Nucleus accumbens (tissue), 56 donors: ENCODE data around the gene LRP1.
A peak's percentile ranks its signal among the peaks of the same experiment; 100 is the strongest.

Experiments
- DNase-seq, 56 donors: peaks; one replicate each; lab custom pipeline; 2025; lab: John Stamatoyannopoulos, UW

The LRP1 gene

DNA sequence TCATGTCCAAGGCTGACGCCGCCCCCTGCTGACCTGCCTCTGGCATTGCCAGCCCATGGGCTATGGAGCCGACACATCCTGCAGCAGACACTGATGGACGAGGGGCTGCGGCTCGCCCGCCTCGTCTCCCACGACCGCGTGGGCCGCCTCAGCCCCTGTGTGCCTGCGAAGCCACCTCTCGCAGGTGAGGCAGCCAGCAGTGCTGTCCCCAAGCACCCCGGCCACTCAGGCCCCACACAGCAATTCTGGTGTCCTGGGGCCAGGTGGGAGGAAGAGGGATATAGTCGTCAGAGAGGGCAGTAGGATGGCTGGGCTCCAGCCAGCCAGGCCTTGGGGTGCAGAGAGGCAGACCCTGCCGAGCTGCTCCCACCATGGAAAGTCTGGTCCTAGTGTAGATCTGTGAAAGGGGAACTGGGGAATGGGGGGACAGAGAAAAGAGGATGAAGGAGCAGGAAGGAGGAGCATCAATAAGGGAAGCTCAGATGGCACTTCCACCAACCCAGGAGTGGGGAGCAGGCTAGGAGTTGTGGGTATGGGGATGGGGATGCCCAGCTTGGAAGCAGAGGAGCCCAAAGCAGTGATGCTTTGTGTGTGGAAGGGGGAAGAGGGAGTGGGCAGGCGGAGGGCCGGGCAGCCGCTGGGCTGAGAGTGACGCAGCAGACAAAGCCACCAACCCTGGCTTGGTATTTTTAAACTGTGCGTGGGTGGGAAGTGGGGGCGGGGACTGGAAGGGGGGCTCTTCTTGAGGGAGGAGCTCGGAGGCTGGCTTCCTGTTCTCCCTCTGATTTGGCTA lies 34.7 kb upstream of the LRP1 start:
- peak in 29 of 56 donors; percentile 9 to 73 (median 33) for DNase-seq

DNA sequence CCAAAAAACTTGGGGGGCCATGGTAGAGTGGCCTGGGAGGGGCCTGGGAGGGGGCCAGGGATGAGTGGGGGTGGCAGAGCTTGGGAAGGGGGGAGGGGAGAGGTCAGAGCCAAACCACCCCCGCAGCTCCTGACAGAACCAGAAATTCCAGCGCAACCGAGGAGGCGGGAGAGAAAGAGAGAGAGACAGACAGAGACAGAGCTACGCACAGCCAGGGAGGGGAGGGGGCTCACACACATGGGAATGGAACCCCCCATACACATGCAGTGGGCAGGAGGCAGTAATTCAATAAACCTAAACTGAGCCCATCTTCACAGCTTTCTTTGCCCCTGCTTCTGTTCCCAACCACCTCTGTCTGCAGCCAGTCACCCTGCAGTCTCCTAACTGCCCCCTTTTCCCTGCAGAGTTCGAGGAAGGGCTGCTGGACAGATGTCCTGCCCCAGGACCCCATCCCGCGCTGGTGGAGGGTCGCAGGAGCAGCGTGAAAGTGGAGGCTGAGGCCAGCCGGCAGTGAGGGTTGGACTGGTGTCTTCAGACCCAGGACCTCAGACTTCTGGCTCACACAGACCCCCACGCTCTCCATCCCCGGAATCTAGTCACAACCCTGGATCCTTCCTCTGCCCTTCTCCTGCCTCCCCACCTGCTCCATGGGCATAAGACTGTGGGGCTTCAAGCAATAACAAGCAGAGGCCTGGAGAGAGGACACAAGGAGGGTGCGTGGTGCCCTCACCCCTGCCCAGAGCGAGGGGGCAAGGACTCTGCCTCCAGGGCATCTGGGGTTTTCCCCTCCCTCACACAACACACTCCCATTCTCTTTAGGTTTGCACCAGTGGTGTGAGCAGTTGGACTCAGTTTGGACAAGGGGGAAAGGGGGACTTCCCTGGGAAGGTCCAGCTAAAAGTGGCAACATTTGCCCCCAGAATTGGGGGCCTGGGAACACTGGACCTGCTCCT lies 33.8 kb upstream of the LRP1 start:
- DNase-seq = peak in 7 of 56 donors; percentile 41 to 64 (median 48)

DNA sequence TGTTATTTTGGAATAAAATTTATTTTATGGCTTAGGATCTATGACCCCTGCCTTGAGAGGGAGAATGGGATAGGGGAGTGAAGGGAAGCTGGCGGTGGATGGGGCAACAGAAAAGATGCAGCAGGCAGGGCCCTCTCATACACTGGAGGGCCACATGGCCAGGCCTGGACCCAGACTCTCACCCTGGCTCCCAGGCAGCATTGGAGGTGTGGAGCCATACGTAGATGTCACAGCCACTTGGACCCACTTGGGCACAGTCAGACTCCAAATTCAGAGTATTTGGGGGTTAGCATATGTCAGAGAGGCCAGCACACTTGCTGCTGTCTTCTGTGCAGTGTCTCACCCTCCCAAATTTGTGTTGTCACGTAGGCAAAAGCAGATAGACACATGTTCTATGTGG lies 32.8 kb upstream of the LRP1 start:
- no peak for DNase-seq

DNA sequence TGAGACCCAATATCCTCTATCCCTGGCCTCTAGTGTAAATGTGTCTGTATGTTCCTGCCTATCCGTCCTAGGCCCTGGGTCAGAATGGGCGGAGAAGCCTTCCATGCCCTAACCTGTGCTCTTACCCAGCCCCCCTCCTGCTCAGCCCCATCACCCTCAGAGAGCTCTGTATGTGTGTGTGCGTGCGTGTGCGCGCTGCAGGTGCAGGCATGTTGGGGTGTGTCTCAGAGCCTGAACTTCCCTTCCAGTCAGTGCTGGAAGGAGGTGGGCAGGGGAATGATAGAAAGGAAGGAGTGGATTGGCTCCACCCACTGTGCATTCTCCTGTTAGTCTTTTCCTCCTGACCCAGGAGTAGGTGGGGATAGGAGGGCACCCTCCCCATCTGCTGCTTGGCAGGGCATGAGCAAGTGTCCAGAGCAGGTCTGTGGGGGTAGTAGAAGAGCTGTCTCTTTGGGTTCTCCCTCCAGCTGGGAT lies 32.1 kb upstream of the LRP1 start:
- DNase-seq = peak in 27 of 56 donors; percentile 12 to 77 (median 44)

DNA sequence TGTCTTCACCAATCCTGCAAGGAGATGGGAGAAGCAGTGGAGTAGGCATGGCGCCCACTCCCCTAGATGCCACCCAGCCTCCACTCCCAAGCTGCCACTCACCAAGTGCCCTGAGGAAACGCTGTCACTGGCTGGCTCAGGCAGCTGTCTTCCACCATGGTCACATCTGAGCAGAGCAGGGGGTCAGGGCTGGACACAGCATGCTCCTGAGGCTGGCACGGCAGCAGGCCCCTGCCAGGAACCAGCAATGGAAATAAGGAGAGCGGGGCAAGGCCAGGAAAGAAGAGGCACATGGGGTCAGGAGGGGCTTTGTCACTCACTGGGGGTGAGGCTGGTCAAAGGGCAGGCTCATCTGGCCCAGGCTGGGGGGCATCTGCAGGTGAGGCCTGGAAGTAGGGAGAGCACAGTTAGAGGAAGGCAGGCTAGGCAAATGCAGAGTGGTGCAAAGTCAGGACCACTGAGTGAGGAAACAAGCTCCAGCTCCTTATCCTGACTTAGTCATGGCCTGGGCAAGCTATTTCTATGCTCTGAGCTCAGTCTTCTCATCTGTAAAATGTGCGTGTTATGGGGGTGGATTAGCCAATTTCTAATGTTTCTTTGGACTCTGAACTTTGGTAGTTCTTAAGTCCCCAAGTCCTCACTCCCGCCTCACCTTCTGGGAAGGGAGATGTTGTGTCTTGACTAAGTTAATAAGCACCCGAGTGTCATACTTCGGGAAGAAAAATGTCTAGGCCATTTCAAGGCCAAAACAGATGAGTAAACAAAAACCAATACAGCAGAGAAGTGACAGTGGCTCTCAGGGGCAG lies 31.3 kb upstream of the LRP1 start:
- DNase-seq = no peak

DNA sequence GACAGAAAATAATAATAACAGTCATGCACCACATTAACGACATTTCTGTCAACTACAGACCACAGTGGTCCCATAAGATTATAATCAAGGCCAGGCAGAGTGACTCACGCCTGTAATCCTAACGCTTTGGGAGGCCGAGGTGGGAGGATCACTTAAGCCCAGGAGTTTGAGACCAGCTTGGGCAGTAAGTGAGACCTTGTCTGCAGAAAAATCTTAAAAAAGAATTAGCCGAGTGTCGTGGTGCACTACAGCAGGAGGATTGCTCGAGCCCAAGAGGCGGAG lies 30.8 kb upstream of the LRP1 start:
- DNase-seq = no peak

DNA sequence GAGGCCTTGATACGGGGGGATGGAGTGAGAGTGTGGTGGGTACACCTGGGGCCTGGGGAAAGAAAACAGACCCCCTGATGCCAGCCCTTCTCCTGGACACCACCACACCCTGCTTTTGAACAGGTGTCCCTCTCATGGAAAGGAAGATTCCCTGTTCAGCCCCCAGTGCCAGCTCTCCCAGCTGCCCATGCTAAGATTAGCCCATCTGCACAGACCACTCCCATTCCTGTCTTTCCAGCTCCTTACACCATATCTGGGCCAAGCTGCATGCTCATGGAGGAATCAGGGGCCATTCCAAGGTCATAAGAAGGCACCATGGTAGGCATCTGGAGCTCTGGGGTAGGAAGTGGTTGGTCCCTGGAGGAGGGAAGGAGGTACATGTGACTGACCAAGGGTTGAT lies 29.7 kb upstream of the LRP1 start:
- DNase-seq = no peak

DNA sequence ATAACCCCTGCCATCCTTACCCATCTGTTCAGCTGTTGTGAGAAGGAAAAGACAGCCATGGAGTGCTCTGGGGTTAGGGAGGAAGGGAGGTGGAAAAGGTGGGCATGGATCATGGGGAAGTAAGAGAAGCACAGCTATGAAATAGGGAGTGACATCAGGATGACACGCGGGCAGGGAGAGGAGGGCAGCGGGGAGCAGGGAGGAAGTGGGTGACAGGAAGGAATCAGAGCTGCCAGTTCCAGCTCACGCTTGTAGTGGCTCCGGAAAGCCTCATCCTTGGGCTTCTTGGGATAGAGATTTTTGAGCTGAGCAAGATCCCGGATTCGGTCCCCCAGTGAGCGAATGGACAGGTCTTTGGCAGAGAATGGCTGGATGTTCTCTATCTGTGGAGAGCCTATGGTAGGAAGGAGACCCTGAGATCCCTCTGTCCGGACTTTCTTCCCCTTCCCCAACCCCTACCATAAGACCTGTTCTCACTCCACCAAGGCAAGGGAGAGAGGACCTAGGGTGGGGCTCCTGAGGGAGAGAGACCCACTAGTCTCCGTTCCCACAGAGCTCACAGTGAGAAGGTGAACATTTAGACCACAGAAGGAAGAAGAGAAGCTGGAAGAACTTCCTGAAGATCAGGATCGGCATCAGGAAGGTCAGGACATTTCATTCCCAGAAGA lies 29.1 kb upstream of the LRP1 start:
- no peak for DNase-seq

DNA sequence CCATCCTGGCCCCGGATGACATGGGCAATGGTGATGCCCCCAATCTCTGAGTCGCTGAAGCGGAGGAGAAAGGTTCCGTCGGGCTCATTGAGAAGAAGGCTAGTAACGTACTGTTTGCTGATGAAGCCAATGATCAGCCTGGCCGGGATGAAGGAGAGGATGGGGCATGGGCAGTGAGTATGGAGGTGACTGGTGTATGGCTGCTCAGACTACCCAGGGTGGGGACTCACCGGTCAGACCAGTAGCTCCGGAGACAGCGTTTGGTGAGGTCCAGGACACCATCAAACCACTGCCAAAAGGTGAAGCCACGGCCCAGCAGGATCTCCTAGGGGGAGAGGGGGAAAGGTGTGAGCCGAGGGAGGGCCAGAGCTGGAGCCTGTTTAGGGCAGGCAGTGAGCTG lies 28.5 kb upstream of the LRP1 start:
- no peak for DNase-seq

DNA sequence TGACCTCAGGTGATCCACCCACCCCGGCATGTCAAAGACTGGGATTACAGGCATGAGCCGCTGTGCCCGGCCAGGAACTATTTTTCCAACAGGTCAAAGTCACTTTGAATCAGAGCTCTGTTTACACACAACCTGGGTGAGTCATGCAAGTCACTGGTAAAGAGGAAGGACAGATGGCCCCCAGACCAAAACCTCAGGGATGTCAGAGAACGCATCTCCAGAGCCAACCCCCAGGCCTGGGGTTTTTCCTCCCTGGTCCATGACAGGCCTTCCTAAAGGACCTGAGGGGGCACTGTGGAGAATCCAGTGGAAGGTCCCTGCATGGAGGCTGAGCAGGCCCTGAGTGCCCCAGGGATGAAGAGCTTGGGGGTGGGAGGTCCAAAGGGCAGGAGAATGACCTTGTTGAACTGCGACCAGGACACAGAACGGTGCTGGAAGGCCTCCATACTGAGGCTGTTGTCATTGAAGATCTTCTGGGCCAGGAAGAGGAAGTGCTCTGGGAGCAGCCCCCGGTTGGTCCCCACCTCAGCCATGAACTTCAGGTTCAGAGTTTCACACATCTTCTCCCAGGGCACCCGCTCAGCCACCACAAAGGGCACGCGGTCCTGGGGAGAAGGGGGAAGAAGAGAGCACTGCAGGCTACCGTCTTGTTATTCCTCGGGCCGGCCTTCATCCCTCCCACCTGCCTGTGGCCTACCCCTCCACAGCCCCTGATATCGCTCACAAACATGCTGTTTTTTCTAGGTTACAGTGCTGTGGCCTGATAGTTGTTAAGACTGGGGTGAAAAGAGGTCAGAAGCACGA lies 26.2 kb upstream of the LRP1 start:
- no peak for DNase-seq

DNA sequence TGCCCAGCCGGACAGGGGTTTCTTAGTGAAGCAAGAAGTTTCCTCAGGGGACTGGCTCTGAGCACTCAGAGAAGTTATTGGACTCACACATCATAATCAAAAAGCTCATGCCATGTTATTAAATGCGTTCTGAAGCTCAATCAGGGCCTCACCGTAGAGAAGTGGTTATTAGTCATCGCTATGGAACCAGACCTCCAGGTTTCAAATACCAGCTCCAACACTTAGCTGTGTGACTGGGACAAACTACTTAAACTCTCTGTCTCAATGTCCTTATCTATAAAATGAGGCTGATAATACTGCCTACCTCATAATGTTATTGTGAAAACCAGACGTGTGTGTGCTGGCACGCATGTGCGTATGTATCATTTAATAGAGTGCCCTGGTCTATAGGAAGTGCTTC lies 24.4 kb upstream of the LRP1 start:
- DNase-seq = no peak

DNA sequence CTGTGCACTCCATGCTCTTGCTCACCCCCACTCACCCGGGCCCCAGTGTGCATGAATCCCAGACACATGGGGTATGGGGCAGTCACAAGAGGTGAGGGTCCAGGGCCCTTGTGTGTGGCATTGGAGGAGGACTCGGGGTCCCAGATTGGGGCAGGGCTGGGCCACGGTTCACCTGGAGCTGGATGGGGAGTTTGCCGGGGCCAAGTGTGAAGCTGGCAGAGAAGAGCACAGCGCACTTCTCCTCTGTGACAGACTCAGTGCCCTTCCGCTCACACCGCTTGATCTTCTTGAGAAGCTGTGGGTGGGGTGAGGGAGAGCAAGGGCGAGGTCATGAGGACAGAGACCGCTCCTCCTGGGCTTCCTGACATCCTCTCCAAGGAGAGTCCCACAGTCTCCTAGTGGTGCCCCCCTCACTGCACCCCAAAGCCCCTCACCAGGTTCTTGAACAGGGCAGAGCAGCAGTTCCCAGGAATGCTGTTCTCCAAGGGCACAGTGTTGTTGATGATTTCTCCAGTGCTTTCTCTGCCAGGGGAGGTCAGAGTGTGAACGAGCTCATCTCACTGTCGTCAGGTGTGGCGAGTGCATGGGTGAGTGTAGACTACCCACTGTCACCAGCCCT lies 23.9 kb upstream of the LRP1 start:
- no peak for DNase-seq

DNA sequence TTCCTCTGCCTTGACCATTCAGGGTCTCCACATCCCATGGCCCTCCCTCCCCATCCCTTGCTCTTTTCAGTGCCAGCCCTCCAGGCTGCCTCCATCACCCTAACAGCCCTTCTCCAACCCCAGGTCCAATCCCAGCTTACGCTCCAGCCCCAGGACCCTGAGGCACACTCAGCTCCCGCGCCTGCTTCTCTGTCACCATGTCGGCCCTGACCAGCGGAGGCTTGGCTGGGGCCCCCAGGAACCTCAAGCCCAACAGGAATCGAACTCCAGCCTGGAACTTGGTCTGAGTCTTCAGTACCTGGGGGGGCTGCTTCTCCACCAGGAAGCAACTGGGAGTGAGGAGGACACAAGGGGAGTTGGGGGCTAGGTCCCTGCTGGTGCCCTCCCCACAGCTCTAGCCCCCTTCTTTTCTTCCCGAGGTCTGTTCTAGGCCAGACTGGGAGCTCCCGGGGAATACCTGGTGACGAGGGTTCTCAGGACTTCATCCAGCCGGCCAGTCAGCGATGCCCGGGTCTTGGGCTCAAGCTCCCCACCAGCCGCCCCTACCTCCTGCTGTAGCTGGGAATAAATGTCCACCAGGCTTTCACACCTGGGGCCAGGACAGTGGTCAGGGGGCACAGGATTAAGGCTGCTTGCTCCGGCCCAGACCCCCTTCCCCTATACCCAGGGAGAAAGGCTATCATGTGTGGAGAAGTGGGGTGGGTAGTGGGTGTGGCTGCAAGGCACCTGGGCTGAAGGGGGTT lies 23.1 kb upstream of the LRP1 start:
- no peak for DNase-seq

DNA sequence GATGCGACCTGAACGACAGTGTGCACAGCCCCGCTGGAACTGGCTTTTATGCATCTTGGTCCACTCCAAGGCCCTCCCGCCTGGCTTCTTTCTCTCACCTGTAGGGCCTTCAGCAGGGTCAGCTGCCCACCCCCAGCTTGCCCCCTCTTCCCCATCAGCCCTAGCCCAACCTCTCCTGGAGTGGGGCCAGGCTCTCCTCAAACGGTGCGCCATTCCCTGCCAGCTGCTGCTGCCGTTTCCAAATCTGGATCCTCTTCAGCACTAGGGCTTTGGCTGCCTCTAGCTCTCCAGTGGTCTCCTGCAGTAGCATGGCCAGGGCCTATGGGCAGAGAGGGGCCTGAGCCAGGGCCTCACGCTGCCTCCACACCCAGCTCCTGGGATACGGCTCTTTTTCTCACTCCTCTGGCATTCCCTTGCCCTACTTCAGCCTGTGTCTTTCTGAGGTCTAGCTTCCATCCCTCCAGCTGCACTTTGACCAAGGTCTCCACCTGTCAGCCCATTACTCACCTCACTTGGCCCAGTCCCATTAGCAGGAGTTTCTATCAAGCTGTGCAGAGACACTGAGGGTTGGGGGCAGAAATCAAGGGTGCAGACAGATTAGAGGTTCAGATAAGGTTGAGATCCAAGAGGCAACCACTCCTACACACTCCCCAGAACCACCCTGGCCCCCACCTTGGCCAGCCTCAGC lies 22.1 kb upstream of the LRP1 start:
- DNase-seq = no peak

DNA sequence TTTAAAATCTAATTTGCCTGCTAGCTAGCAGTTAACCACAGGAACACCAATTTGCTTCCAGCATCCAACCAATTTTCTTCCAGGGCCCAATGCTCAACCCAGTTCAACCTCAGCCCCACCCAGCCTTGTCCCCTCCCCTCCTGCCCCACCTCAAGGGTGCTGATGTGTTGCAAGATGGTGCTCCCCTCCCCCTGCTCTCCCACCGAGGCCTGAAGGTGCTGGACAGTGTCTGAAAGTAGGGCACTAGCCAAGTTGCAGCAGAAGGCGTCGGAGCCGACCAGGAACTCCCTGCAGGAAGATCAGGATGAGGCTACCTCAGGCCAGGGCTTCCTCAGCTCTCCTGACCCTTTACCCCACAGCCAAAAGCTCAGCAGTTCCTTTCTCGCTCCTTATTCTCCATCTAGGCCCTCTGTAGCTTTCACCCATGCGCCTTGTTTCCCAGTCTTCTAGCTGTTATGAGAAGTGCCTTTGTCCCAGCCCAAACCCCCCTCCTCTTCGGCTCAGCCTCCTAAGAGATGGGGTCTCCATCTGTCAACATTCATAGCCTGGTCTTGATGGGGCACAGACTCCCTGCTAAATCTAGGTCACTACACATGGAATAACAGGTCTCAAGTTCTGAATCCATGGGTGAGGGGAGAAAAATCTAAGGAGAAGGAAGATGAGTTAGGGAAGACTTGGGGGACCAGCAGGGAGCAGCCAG lies 20.7 kb upstream of the LRP1 start:
- DNase-seq = no peak

DNA sequence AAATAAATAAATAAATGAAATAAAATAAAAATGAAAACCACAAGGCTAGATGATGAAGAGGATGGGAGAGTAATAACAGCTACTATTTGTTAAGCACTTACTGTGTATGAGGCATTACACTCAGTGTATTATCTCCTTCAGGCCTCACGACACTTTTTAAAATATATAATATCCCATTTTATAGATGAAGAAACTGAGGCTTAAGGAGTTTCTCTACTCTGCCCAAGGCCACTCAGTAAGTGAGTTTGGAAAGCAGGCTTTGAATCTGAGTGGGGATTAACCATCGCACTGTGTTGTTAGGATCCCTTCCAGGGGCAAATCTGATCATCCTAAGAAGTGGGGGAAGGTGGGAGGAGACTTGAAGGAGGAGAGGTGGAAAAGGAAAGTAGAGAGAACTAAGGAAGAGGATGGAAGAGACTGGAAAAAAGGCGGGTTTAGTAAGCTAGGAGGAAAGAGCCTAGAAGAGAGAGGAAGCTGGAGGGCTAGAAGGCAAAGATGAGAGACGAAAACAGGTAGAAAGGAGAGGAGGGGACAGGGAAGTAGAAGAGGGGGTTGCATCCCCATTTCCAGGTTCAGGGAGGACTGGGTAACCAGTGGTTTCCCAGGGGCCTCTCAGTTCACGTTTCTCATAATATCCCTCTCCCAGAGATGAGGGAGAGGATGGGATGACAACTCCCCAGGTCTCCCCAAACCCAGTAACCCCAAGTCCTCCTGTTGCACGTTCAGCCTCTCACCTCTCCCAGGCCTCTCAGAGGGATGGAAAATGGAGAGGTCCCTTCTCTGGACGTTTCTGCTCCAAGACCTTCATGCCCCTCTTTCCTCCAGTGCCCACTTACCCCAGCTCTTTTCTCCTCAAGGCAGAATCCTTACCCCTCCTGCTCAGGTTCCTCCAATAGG lies 18.8 kb upstream of the LRP1 start:
- no peak for DNase-seq
